Right atrium auricular region (tissue), 2 donors: Measurements from ENCODE around the gene STN1. TPM values are rescaled to one million over a fixed set of nuclear protein-coding genes. Genes with fewer than 3 reads are reported as not detected.

Source experiments
- DNase-seq: peaks from one replicate; pipeline ENCODE4 v3.0.0-alpha.2; 2019; ENCODE audit warnings: low spot score
- H3K27ac ChIP-seq, 2 donors: fragments of 200-600 bp; sonication (generic); 1 replicate in 1 of 2; 2 replicates in 1 of 2; pipeline ENCODE4 v1.5.1; 2016 to 2019
- H3K27me3 ChIP-seq, 2 donors: fragments of 200-600 bp; sonication (generic); one replicate each; pipeline versions ENCODE4 v1.5.1 to v1.6.0; 2017 to 2019
- H3K36me3 ChIP-seq: fragments of 200-600 bp; sonication (generic); one replicate; pipeline ENCODE4 v1.5.1; 2016
- H3K4me1 ChIP-seq, 2 donors: fragments of 200-600 bp; sonication (generic); one replicate each; pipeline versions ENCODE4 v1.5.1 to v1.6.0; 2017 to 2019
- H3K4me3 ChIP-seq, 2 donors: fragments of 200-600 bp; sonication (generic); 1 replicate in 1 of 2; 2 replicates in 1 of 2; pipeline ENCODE4 v1.5.1; 2017 to 2019; ENCODE audit warnings: mild to moderate bottlenecking in 1 of 2, moderate library complexity in 1 of 2
- H3K9me3 ChIP-seq, 2 donors: fragments of 200-600 bp; sonication (generic); one replicate each; pipeline ENCODE4 v1.5.1; 2019
- CTCF ChIP-seq, 2 donors: fragments of 200-600 bp; sonication (generic); IDR thresholded peaks; one replicate each; pipeline ENCODE4 v1.5.1; 2019; ENCODE audit warnings: antibody characterized with exemption in 2 of 2
- total RNA-seq, 2 donors: library from RNA; depleted of rRNA; stranded (reverse); fragments of >200 nt; gene quantifications; one replicate each; pipeline ENCODE4 v1.1.0, GENCODE V29; 2016

Gene STN1
- total RNA-seq, 2 donors from 2014 or later, result 26.8 to 35.3 TPM

- Histone ChIP-seq H3K4me3 (no peak overlapping the region), H3K27ac (peak overlapping the region; percentile 43 to 68), H3K4me1 (peaks cover 2 to 61% of the 10 kb centered on the region in 2 donors), H3K36me3 (no peaks in the 10 kb centered on the region), H3K27me3 (no peaks in the 10 kb centered on the region), H3K9me3 (no peaks in the 10 kb centered on the region)
- no peak for TF ChIP-seq CTCF (IDR thresholded peaks at IDR 0.05)
- no peak for DNase-seq
Observed at GRCh38 chr10:103833731-103834365, 84.1 kb downstream of the STN1 start.

GRCh38 chr10:103832806-103833205, 85.2 kb downstream of the STN1 start:
- DNase-seq, result no peak
- no peak overlapping the region for H3K27ac ChIP-seq
- peaks cover 2 to 51% of the 10 kb centered on the region in 2 donors for H3K4me1 ChIP-seq

More at GRCh38 chr10:103832806-103833205, 85.2 kb downstream of the STN1 start:
- no peak for TF ChIP-seq CTCF (IDR thresholded peaks at IDR 0.05)
- H3K4me3 ChIP-seq, result no peak overlapping the region
- H3K9me3 ChIP-seq, result no peaks in the 10 kb centered on the region
- no peaks in the 10 kb centered on the region for H3K27me3 ChIP-seq
- no peaks in the 10 kb centered on the region for H3K36me3 ChIP-seq

Other genes with a start within 250 kb of the STN1 start
- 10 to 100 TPM; 14.6 to 18.2 TPM for gene SH3PXD2A, start 62.6 kb downstream of the STN1 start, total RNA-seq
- 10 to 100 TPM; 42.4 to 57.3 TPM for gene SLK, start 49.0 kb upstream of the STN1 start, total RNA-seq
- gene COL17A1, start 167.7 kb upstream of the STN1 start, total RNA-seq, result 1 to 10 TPM in 1 of 2 donors, under 1 TPM in 1; 0.26 to 6.2 TPM
- 1 to 10 TPM; 5.3 to 6.0 TPM for gene SFR1, start 204.0 kb upstream of the STN1 start, total RNA-seq